IMR-90 (cell line): ENCODE measurements around the gene RNF114. TPM values are rescaled to one million over a fixed set of nuclear protein-coding genes. Genes with fewer than 3 reads are reported as not detected.

Experiments used
- BHLHE40 ChIP-seq: fragments of 150-350 bp; IDR thresholded peaks from 2 replicates; pipeline ENCODE4 v1.6.1; 2016; ENCODE audit warnings: mild to moderate bottlenecking, low read depth, low read length
- FOS ChIP-seq: fragments of 150-350 bp; IDR thresholded peaks from 2 replicates; pipeline ENCODE4 v1.6.1; 2016; ENCODE audit warnings: low read depth, low read length
- MAFK ChIP-seq: IDR thresholded peaks from 2 replicates; pipeline ENCODE4 v1.6.1; 2012; ENCODE audit warnings: low read depth, low read length, improper control_type of control experiment
- MAZ ChIP-seq: IDR thresholded peaks from 2 replicates; pipeline ENCODE4 v1.6.1; 2012; ENCODE audit warnings: low read depth, mild to moderate bottlenecking, low read length, improper control_type of control experiment, moderate library complexity, borderline replicate concordance
- MXI1 ChIP-seq: IDR thresholded peaks from 2 replicates; pipeline ENCODE4 v1.6.1; 2012; ENCODE audit warnings: low read depth, mild to moderate bottlenecking, low read length, moderate library complexity, borderline replicate concordance
- RFX5 ChIP-seq: IDR thresholded peaks from 2 replicates; pipeline ENCODE4 v1.8.0; 2012; ENCODE audit warnings: low read depth, mild to moderate bottlenecking, low read length, moderate library complexity
- polyA plus RNA-seq, 3 experiments: library from polyadenylated mRNA; depleted of rRNA; stranded (reverse); fragments of >200 nt; gene quantifications; 2 replicates each; pipeline ENCODE4 v1.2.3, GENCODE V29; 2012; ENCODE audit warnings: low replicate concordance in 1 of 3
- total RNA-seq: library from RNA; depleted of rRNA; stranded (reverse); fragments of >200 nt; gene quantifications from 2 replicates; pipeline ENCODE4 v1.2.3, GENCODE V29; 2012

The RNF114 gene
- total and polyA plus RNA-seq, 2 of the 4 experiments (the other 2 are of a cell fraction): 44.6 to 62.3 TPM

GRCh38 chr20:49914310-49915117 lies 21.7 kb upstream of the RNF114 start (continued):
- TF ChIP-seq FOS: no peak
- TF ChIP-seq RFX5: no peak
- no peak for TF ChIP-seq BHLHE40
- no peak for TF ChIP-seq MAFK
- TF ChIP-seq MXI1: no peak
- no peak for TF ChIP-seq MAZ
